HepG2 (cell line): ENCODE data around the gene TNNT1. TPM values are rescaled to one million over a fixed set of nuclear protein-coding genes. Genes with fewer than 3 reads are reported as not detected.
A peak's percentile ranks its signal among the peaks of the same experiment; 100 is the strongest.

ENCODE experiments used
- ATAC-seq: fragments of 200-7000 bp; cut with Tn5 transposase; 3 replicates; pipeline ENCODE4 v1.9.1; 2020; ENCODE audit warnings: mild to moderate bottlenecking, moderate library complexity
- BruUV-seq: library from RNA; stranded (reverse); fragments of 400-500 nt; replicated peaks from 2 replicates; lab custom pipeline; 2021; lab: Mats Ljungman, UMichigan
- CTCF ChIA-PET: fragments of 300-600 bp; formaldehyde crosslinking; extraction: SDS; loops from one replicate; lab custom pipeline; 2021; ENCODE audit warnings: low total read pairs, inconsistent platforms, low intra/inter-chr PET ratio; lab: Yijun Ruan, JAX
- POLR2A ChIA-PET: fragments of 350-600 bp; sonication (Branson Sonifier 250); formaldehyde crosslinking; loops from one replicate; lab custom pipeline; 2020; ENCODE audit warnings: antibody characterized with exemption, inconsistent platforms; lab: Yijun Ruan, JAX
- DNase-seq: peaks from one replicate; pipeline ENCODE4 v3.0.0-alpha.2; 2015; ENCODE audit warnings: low spot score
- FAIRE-seq: peaks from 3 replicates; lab custom pipeline; 2011; peaks lifted over from hg19 to GRCh38; lab: Jason Lieb, UNC
- H2AFZ ChIP-seq: one replicate; pipeline ENCODE4 v1.6.1; 2011; ENCODE audit warnings: low read length, inconsistent platforms
- H3K27ac ChIP-seq: fragments of 300-600 bp; 3 replicates; pipeline ENCODE4 v1.8.0; 2011; ENCODE audit warnings: mixed run types, mild to moderate bottlenecking, mixed read lengths, low read length, inconsistent platforms; ENCODE audit not compliant: insufficient read depth; ENCODE audit errors: extremely low read length
- H3K27me3 ChIP-seq, 2 experiments: fragments of 200-600 bp in 1 of 2; 2 replicates in 1 of 2; 3 replicates in 1 of 2; pipeline versions ENCODE4 v1.6.0 to v1.8.0; 2011; ENCODE audit warnings: low read length in 2 of 2, mild to moderate bottlenecking in 2 of 2, moderate library complexity in 2 of 2, inconsistent platforms in 1 of 2; ENCODE audit not compliant: insufficient read depth in 2 of 2, control insufficient read depth in 1 of 2
- H3K36me3 ChIP-seq, 2 experiments: fragments of 200-600 bp in 1 of 2; replicated peaks in 1 of 2; 2 replicates in 1 of 2; 3 replicates in 1 of 2; pipeline versions ENCODE4 v1.5.1 to v1.8.0; 2011; ENCODE audit warnings: low read length in 2 of 2, inconsistent platforms in 1 of 2; ENCODE audit not compliant: insufficient read depth in 2 of 2, control insufficient read depth in 1 of 2
- H3K4me1 ChIP-seq: 2 replicates; pipeline ENCODE4 v1.5.1; 2012; ENCODE audit warnings: low read length, inconsistent platforms; ENCODE audit not compliant: insufficient read depth
- H3K4me2 ChIP-seq: 2 replicates; pipeline ENCODE4 v1.6.0; 2011; ENCODE audit warnings: low read depth, low read length, inconsistent platforms
- H3K4me3 ChIP-seq, 3 experiments: fragments of 200-600 bp in 1 of 3; sonication (generic), shearing (Covaris generic) in 1 of 3; replicated peaks in 1 of 3; 2 replicates each; pipeline ENCODE4 v1.5.1; 2011 to 2016; ENCODE audit warnings: low read length in 3 of 3, inconsistent platforms in 2 of 3, low read depth in 2 of 3, mild to moderate bottlenecking in 2 of 3, control low read depth in 1 of 3, mixed read lengths in 1 of 3; ENCODE audit not compliant: insufficient read depth in 1 of 3
- H3K79me2 ChIP-seq: one replicate; pipeline ENCODE4 v1.6.1; 2011; ENCODE audit warnings: low read length, inconsistent platforms; ENCODE audit not compliant: insufficient read depth
- H3K9ac ChIP-seq: 2 replicates; pipeline ENCODE4 v1.6.0; 2011; ENCODE audit warnings: mild to moderate bottlenecking, low read depth, low read length, inconsistent platforms; ENCODE audit not compliant: insufficient read depth
- H3K9me3 ChIP-seq: 2 replicates; pipeline ENCODE4 v1.5.1; 2012; ENCODE audit warnings: mild to moderate bottlenecking, low read length
- H4K20me1 ChIP-seq: 2 replicates; pipeline ENCODE4 v1.6.0; 2011; ENCODE audit warnings: inconsistent platforms, mild to moderate bottlenecking, low read length, moderate library complexity; ENCODE audit not compliant: insufficient read depth
- BRD4 ChIP-seq: sonication (generic); formaldehyde crosslinking; IDR thresholded peaks from 2 replicates; pipeline ENCODE4 v1.4.0; 2020; ENCODE audit warnings: missing genetic modification reagents
- CHD4 ChIP-seq: fragments of 200-600 bp; sonication (generic); IDR thresholded peaks from 2 replicates; pipeline ENCODE4 v1.7.0; 2017; ENCODE audit warnings: mild to moderate bottlenecking, low read length, borderline replicate concordance
- ELF3 ChIP-seq: IDR thresholded peaks from 2 replicates; pipeline ENCODE4 v1.6.1; 2016; ENCODE audit warnings: missing genetic modification reagents, missing compliant biosample characterization
- HNRNPL ChIP-seq: fragments of 200-400 bp; formaldehyde crosslinking; IDR thresholded peaks from 2 replicates; pipeline ENCODE4 v1.6.1; 2017; ENCODE audit warnings: mild to moderate bottlenecking, low read depth, low read length
- MEIS1 ChIP-seq: sonication (generic); formaldehyde crosslinking; IDR thresholded peaks from 2 replicates; pipeline ENCODE4 v1.9.0; 2021; ENCODE audit warnings: mild to moderate bottlenecking, missing genetic modification reagents, moderate library complexity, borderline replicate concordance
- NAIF1 ChIP-seq: sonication (generic); formaldehyde crosslinking; IDR thresholded peaks from 2 replicates; pipeline ENCODE4 v1.5.0; 2020; ENCODE audit warnings: mild to moderate bottlenecking, missing genetic modification reagents, borderline replicate concordance
- NPAS2 ChIP-seq: sonication (generic); formaldehyde crosslinking; IDR thresholded peaks from 2 replicates; pipeline ENCODE4 v1.8.0; 2022; ENCODE audit warnings: mild to moderate bottlenecking, missing genetic modification reagents, borderline replicate concordance
- NR2F1 ChIP-seq, 2 experiments: fragments of 450-650 bp in 1 of 2; formaldehyde crosslinking in 1 of 2; IDR thresholded peaks; 2 replicates each; pipeline versions ENCODE4 v1.5.0 to v1.6.1; 2016 to 2020; ENCODE audit warnings: mild to moderate bottlenecking in 1 of 2, missing compliant biosample characterization in 1 of 2, missing genetic modification reagents in 1 of 2, moderate library complexity in 1 of 2
- POLR2A ChIP-seq, 2 experiments: IDR thresholded peaks; 2 replicates each; pipeline ENCODE4 v1.6.1; 2011; ENCODE audit warnings: low read depth in 2 of 2, low read length in 2 of 2, mild to moderate bottlenecking in 1 of 2, moderate library complexity in 1 of 2; ENCODE audit not compliant: insufficient read depth in 1 of 2
- POLR2AphosphoS2 ChIP-seq: IDR thresholded peaks from 2 replicates; pipeline ENCODE4 v1.6.1; 2011; ENCODE audit warnings: low read depth, low read length, improper control_type of control experiment
- SP5 ChIP-seq: IDR thresholded peaks from 2 replicates; pipeline ENCODE4 v1.6.1; 2016; ENCODE audit warnings: low read depth, borderline replicate concordance
- ZBTB1 ChIP-seq: sonication (generic); formaldehyde crosslinking; IDR thresholded peaks from 2 replicates; pipeline ENCODE4 v1.4.0; 2020; ENCODE audit warnings: missing genetic modification reagents, borderline replicate concordance
- ZNF367 ChIP-seq: sonication (generic); formaldehyde crosslinking; IDR thresholded peaks from 2 replicates; pipeline ENCODE4 v1.4.0; 2020; ENCODE audit warnings: missing genetic modification reagents, borderline replicate concordance
- ZNF550 ChIP-seq: sonication (generic); formaldehyde crosslinking; IDR thresholded peaks from 2 replicates; pipeline ENCODE4 v1.4.0; 2020; ENCODE audit warnings: mild to moderate bottlenecking, missing genetic modification reagents, borderline replicate concordance
- ZSCAN21 ChIP-seq: sonication (generic); formaldehyde crosslinking; IDR thresholded peaks from 2 replicates; pipeline ENCODE4 v1.8.0; 2022; ENCODE audit warnings: mild to moderate bottlenecking, missing genetic modification reagents, moderate library complexity, borderline replicate concordance
- WGBS: methylation state at CpG from one replicate; pipeline ENCODE4 v1.1.6; 2017; ENCODE audit warnings: low lambda C conversion rate; 5-methylcytosine and 5-hydroxymethylcytosine counted together
- in situ Hi-C: cut with HindIII; loops from 2 replicates; pipeline ENCODE4 v1.10.0; 2017; ENCODE audit warnings: low pct_unique_long_range_greater_than_20kb; ENCODE audit not compliant: extremely low pct_ligation_motif_present
- intact Hi-C: fragments of 100-400 bp; cut with micrococcal nuclease; formaldehyde crosslinking; loops from one replicate; pipeline ENCODE4 v1.10.0; 2022; ENCODE audit not compliant: unreplicated experiment
- polyA plus RNA-seq, 8 experiments: library from polyadenylated mRNA; depleted of rRNA in 3 of 8; stranded (reverse) in 7 of 8; unstranded in 1 of 8; fragments of >200 nt; fragmentation: Illumina TruSeq in 4 of 8; extraction: Trizol in 4 of 8; gene quantifications; 2 replicates each; pipeline versions ENCODE4 v1.2.1 to v1.2.3, GENCODE V29; 2011 to 2016; ENCODE audit warnings: low read depth in 4 of 8, missing spikeins in 1 of 8, mixed read lengths in 1 of 8; ENCODE audit not compliant: insufficient read depth in 1 of 8
- total RNA-seq, 5 experiments: library from RNA; depleted of rRNA; stranded (reverse); fragments of >200 nt; fragmentation: Illumina TruSeq; extraction: Trizol; gene quantifications; 2 replicates each; pipeline ENCODE4 v1.2.3, GENCODE V29; 2016; ENCODE audit warnings: low read depth in 1 of 5
- TF ChIP-seq, protein P1 (sequence below): sonication (generic); formaldehyde crosslinking; conservative IDR thresholded peaks from 2 replicates; pipeline ENCODE4 v1.8.0; 2022; ENCODE audit warnings: mild to moderate bottlenecking, moderate library complexity, missing genetic modification reagents
- TF ChIP-seq, protein P2 (sequence below), 2 experiments: fragments of 450-650 bp in 1 of 2; sonication (generic) in 1 of 2; formaldehyde crosslinking; IDR thresholded peaks; 2 replicates each; pipeline versions ENCODE4 v1.5.0 to v1.8.0; 2020 to 2022; ENCODE audit warnings: mild to moderate bottlenecking in 1 of 2, missing genetic modification reagents in 1 of 2
- TF ChIP-seq, protein P3 (sequence below): sonication (generic); formaldehyde crosslinking; IDR thresholded peaks from 2 replicates; pipeline ENCODE4 v1.4.0; 2020; ENCODE audit warnings: low read depth, mild to moderate bottlenecking, missing genetic modification reagents
- TF ChIP-seq, protein P4 (sequence below): sonication (generic); formaldehyde crosslinking; IDR thresholded peaks from 2 replicates; pipeline ENCODE4 v1.9.0; 2022; ENCODE audit warnings: low read depth, missing genetic modification reagents

Gene TNNT1
- total and polyA plus RNA-seq, 2 of the 13 experiments (the other 11 are each of a cell fraction or from before 2014, with no cell fraction given), result 1.3 to 2.4 TPM

DNA sequence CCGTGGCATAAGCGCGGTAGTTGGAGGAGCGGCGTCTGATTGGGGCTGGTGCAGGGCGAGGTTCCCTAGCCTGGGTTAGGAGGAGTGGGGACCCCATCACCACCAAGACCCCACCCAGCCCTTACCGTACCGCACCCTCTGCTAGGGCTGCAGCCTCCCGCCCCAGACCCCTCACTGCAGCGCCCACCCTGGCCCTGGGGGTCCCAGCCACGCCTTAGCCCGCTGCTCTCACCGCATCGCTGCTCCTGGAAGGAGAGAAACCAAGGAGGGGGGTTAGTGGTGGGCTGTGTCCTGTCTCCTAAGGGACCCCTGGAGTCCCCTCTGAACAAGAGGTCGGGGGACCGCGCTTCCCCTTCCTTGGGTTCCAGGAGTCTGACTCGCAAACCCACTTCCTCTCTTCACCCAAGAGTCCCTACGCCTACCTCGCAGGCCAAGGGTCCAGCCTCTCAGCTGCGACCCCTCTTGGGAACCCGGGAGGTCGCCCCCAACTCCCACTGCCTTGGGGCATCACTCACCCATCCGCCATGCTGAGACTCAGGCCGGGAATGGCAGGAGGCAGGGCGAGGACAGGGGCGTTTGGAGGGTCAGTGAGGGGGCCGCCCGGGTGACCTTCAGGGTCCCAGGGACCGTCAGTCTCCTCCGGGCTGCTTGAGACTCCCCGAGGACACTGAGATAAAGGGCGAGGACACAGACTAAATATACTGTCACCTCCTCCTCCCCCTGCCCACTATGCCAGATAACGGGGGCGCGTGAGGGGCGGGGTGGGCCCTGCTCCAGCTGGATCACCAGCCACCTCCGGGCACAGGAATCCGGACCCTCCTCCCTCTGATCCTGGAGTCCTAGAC, 8.3 kb upstream of the TNNT1 start, which contains the start of gene TNNI3:
TNNI3 (minus strand) TSS at position 669 of the 845 bp plus-strand sequence; CDS start at position 526, 143 bp downstream.
- POLR2A ChIA-PET, result no interaction called here
- TF ChIP-seq HNRNPL (no peak), CHD4 (no peak), NPAS2 (CRISPR knock-in tag) (no peak), MEIS1 (CRISPR knock-in tag) (no peak), BRD4 (no peak), ZNF367 (CRISPR knock-in tag) (no peak), ZSCAN21 (no peak), SP5 (CRISPR knock-in tag) (no peak), ELF3 (CRISPR knock-in tag) (no peak), ZBTB1 (CRISPR knock-in tag) (no peak), POLR2A (IDR thresholded peaks at IDR 0.05; ENCODE audit: insufficient read depth in 1 of 2, low read depth in 2 of 2, low read length in 2 of 2) (no peak), NR2F1 (CRISPR knock-in tag; IDR thresholded peaks at IDR 0.05) (no peak), POLR2AphosphoS2 (no peak), NAIF1 (CRISPR knock-in tag) (no peak), ZNF550 (CRISPR knock-in tag) (no peak)
- TF ChIP-seq, protein P1, sequence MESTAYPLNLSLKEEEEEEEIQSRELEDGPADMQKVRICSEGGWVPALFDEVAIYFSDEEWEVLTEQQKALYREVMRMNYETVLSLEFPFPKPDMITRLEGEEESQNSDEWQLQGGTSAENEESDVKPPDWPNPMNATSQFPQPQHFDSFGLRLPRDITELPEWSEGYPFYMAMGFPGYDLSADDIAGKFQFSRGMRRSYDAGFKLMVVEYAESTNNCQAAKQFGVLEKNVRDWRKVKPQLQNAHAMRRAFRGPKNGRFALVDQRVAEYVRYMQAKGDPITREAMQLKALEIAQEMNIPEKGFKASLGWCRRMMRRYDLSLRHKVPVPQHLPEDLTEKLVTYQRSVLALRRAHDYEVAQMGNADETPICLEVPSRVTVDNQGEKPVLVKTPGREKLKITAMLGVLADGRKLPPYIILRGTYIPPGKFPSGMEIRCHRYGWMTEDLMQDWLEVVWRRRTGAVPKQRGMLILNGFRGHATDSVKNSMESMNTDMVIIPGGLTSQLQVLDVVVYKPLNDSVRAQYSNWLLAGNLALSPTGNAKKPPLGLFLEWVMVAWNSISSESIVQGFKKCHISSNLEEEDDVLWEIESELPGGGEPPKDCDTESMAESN (CRISPR knock-in tag), result no peak
- TF ChIP-seq, protein P2, sequence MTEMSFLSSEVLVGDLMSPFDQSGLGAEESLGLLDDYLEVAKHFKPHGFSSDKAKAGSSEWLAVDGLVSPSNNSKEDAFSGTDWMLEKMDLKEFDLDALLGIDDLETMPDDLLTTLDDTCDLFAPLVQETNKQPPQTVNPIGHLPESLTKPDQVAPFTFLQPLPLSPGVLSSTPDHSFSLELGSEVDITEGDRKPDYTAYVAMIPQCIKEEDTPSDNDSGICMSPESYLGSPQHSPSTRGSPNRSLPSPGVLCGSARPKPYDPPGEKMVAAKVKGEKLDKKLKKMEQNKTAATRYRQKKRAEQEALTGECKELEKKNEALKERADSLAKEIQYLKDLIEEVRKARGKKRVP (CRISPR knock-in tag; IDR thresholded peaks at IDR 0.05), result no peak
- TF ChIP-seq, protein P3, sequence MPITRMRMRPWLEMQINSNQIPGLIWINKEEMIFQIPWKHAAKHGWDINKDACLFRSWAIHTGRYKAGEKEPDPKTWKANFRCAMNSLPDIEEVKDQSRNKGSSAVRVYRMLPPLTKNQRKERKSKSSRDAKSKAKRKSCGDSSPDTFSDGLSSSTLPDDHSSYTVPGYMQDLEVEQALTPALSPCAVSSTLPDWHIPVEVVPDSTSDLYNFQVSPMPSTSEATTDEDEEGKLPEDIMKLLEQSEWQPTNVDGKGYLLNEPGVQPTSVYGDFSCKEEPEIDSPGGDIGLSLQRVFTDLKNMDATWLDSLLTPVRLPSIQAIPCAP (CRISPR knock-in tag), result no peak
- TF ChIP-seq, protein P4, sequence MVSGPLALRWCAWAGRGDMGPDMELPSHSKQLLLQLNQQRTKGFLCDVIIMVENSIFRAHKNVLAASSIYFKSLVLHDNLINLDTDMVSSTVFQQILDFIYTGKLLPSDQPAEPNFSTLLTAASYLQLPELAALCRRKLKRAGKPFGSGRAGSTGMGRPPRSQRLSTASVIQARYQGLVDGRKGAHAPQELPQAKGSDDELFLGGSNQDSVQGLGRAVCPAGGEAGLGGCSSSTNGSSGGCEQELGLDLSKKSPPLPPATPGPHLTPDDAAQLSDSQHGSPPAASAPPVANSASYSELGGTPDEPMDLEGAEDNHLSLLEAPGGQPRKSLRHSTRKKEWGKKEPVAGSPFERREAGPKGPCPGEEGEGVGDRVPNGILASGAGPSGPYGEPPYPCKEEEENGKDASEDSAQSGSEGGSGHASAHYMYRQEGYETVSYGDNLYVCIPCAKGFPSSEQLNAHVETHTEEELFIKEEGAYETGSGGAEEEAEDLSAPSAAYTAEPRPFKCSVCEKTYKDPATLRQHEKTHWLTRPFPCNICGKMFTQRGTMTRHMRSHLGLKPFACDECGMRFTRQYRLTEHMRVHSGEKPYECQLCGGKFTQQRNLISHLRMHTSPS, result no peak

More for the DNA sequence above, 8.3 kb upstream of the TNNT1 start, which contains the start of gene TNNI3:
- Histone ChIP-seq H3K9ac (no peak within 1 kb of the TSS), H3K4me1 (peaks cover 20% of the 10 kb centered on the region), H2AFZ (no peak within 1 kb of the TSS), H3K27me3 (peaks cover 0 to 24% of the 10 kb centered on the region in 2 experiments; a peak in 2 of 5 replicates), H3K79me2 (no peaks in the 10 kb centered on the region), H3K9me3 (no peaks in the 10 kb centered on the region), H3K4me3 (peak within 1 kb of the TSS in 1 of 3 experiments; percentile 71; a peak in 1 of 6 replicates), H3K36me3 (no peaks in the 10 kb centered on the region), H3K4me2 (peak within 1 kb of the TSS; percentile 74), H4K20me1 (no peaks in the 10 kb centered on the region), H3K27ac (no peak within 1 kb of the TSS)
- BruUV-seq, result no TSS peak
- CTCF ChIA-PET, result no interaction called here
- in situ Hi-C loops, result no loop called here
- DNase-seq, result no peak
- 36% methylated on average over 20 of the region's 39 CpGs for WGBS
- no peak for FAIRE-seq
- no peak; the same call in 2 of the 3 replicates for ATAC-seq
- intact Hi-C loops, result no loop called here
